HuH-7.5 (cell line): ENCODE measurements around the gene LRRC7.

Experiments
- DNase-seq: peaks from one replicate; pipeline ENCODE4 v3.0.0; 2011; ENCODE audit warnings: low spot score

The LRRC7 gene

DNA sequence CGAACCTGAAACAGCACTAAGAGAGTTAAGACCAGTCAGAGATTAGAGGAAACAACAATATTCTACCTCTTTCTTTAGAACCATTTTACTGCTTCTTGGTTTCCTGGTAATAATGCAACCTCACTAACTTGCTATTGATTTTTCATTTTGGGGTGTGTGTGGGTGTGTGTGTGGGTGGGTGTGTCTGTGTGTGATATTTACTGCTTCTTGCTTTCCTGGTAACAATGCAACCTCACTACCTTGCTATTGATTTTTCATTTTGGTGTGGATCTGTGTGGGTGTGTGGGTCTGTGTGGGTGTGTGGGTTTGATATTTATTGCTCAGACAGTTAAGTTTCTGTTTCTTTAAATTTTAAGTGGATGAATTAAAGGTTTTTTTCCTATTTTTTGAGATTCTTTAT, 208.8 kb downstream of the LRRC7 start:
- no peak for DNase-seq

DNA sequence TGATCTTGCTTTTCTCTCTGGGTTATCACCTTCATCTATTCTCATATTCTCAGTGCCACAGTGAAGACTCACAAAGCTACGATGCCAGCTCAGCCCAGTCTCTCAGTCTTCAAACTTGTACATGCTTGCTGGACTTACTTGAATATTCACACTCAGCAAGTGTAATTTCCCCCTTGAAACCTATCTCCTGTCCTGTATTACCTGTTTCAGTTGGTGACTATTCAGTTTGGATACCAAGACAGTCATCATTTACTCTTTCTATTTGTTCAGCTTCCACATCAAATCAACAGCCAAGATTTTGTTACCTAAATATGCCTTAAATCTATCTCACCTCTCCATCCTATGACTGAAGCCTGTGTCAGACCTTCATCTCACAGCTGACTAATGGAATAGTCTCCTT, 209.7 kb downstream of the LRRC7 start:
- DNase-seq = no peak

GRCh38 chr1:69777971-69778370, 210.2 kb downstream of the LRRC7 start:
- no peak for DNase-seq

DNA sequence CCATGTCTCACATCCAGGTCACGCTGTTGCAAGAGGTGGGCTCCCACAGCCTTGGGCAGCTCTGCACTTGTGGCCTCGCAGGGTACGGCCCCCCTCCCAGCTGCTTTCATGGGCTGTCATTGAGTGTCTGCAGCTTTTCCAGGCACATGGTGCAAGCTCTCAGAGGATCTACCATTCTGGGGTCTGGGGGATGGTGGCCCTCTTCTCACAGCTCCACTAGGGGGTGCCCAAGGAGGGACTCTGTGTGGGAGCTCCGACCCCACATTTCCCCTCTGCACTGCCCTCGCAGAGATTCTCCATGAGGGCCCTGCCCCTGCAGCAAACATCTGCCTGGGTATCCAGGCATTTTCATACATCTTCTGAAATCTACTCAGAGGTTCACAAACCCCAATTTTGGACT, 219.4 kb downstream of the LRRC7 start:
- DNase-seq = no peak

DNA sequence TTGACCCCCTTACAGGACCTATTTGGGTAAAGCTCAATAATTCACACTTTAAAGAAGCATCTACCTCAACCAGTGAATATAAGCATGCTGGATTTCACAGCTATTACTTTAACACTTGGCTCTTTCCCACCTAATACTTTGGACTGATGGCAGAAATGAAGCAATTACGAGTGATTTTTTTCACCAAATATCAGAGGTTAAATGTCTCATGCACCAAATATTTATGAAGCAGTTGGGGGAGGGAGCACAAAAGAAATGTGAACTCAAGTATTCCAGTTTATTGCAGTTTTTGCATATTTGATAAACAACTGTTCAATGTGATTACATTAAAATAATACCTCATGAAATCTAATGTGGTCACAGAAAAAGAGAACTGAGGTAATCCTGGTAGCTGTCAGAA, 223.6 kb downstream of the LRRC7 start:
- no peak for DNase-seq

- DNase-seq = no peak
These were observed 227.1 kb downstream of the LRRC7 start for GRCh38 chr1:69794831-69795230.

DNA sequence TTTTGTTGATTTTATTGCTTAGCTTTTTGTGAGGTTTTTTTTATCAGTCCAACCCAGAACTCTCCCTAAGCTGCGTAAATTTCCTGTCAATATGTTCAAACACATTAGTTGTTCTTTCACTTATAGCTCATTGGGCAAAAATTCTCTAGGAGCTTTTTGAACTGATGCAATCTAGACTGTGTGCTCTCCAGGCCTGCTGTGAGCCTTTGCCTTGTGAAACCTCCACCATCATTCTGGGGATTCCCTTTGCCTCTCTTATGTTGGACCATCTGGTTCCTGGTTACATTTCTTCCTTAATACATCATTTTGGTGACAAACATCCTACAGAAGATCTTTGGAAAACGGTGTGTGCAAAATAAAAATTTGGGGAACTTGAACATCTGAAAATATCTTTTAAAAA, 247.2 kb downstream of the LRRC7 start:
- DNase-seq = no peak

GRCh38 chr1:69824932-69825331, 257.2 kb downstream of the LRRC7 start:
- no peak for DNase-seq

GRCh38 chr1:69827732-69828131, 260.0 kb downstream of the LRRC7 start:
- no peak for DNase-seq

- no peak for DNase-seq
These were observed 265.8 kb downstream of the LRRC7 start for GRCh38 chr1:69833536-69833935.

- DNase-seq = no peak
These were observed 266.6 kb downstream of the LRRC7 start for GRCh38 chr1:69834336-69834735.

- no peak for DNase-seq
These were observed 268.2 kb downstream of the LRRC7 start for GRCh38 chr1:69835955-69836354.

- DNase-seq = no peak
These were observed 269.4 kb downstream of the LRRC7 start for GRCh38 chr1:69836971-69837636.

DNA sequence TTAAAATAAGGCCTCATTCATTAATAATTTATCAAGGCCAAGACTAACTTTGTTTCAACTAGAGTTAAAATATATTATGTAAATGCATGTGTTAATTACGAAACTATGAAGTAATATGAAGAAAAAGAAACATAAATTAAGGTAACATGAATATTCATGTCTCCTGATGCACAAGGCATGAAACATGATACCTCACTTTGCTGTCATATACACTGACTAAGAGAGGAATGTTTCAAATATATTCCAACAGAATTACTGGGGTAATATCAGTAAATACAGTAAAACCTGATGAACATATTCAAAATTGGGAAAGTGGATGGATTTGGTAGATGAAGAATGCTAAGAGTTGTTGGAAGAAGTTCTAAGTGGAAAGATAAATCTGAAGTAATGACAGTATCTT, 274.6 kb downstream of the LRRC7 start:
- no peak for DNase-seq

DNA sequence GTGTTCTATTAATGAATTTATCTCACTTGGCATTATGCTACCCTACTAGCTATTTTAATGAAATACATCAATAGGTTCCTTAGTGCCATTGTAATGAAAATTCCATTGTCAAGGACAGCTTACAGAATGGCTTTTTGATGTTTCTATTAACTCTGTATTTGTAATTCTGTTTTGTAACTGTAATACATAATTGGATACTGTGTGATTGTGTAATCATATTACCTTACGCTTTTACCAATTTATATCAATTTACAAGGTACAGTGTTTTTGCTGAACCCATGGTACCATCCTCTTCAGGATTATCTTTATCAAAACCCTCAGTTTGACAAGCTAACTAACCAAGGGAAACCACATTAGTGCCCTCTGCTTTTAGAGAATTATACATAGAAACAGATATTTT, 277.9 kb downstream of the LRRC7 start:
- DNase-seq = no peak

DNA sequence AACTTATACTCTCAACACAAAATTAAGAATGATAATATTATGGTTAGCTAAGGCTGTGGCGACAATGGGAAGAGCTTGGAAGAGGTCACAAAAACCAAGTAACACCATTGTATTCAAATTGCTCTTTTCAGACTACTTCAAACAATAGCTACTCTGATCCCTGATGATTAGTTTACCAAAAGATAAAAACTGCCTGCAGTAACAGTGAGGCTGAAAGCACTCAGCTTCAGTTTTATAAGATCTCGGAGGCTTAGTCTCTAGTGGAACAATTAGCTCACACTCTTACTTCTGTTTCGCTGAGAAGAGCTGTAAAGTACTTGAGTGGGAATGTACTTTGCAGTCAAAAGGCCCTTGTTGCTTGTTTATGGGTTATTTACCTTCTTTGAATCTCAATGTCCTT, 278.5 kb downstream of the LRRC7 start:
- DNase-seq = no peak

DNA sequence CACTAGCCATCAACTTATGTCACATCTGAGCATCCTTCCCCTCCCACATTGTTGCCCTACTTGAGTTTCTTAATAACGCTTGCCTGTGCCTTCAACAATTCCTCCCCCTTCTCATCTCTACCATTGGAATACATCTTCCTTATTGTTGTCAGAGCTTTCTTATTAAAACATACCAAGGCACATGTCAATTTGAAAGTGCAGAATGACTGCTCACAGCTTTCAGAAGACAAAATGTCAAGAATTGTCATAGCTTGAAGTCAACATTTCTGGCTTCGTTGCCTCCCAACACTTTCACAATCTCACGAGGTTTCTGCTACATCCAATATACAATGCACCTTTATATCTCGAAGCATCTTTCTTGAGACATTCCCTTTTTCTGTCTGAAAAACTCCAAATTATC, 279.9 kb downstream of the LRRC7 start:
- DNase-seq = no peak

- DNase-seq = no peak
These were observed 284.4 kb downstream of the LRRC7 start for GRCh38 chr1:69852151-69852550.

- no peak for DNase-seq
These were observed 285.0 kb downstream of the LRRC7 start for GRCh38 chr1:69852706-69853105.

GRCh38 chr1:69858534-69858933, 290.8 kb downstream of the LRRC7 start:
- no peak for DNase-seq

- DNase-seq = no peak
These were observed 293.9 kb downstream of the LRRC7 start for GRCh38 chr1:69861641-69862040.

DNA sequence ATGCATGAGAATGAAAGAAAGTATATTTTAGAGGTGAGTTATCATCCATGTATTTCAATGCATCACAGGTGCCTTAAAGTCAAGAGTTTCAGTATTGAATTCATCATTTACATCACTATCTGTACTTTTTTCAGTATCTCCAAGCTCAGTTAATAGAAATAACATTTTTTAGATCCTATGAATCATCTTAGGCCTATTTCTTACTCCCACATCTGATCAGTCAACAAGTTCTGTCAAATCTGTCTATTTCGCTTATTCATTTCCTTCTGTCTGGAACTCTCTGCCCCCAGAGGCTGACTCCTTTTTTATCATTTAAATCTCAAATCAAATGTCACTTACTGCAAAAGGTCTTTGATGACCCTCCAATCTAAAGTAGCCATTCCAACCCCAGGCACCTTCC, 295.2 kb downstream of the LRRC7 start:
- DNase-seq = no peak

DNA sequence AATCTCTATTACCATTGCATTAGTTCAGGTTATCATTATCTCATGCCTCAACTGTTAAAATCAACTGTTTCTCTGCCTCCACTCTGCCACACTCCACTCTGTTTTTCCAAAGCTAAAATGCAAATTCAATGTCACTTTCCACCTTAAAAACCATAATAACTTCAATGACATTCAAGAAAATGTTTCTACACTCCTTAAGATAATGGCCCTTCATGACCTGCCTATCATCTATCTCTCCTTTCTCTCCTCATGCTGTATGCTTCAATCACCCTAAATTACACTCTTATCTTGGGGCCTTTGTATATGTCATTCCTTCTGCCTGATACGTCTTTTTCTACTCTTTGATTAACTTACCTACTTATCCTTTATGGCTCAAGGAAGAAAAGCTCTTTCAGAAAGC, 296.0 kb downstream of the LRRC7 start:
- no peak for DNase-seq

DNA sequence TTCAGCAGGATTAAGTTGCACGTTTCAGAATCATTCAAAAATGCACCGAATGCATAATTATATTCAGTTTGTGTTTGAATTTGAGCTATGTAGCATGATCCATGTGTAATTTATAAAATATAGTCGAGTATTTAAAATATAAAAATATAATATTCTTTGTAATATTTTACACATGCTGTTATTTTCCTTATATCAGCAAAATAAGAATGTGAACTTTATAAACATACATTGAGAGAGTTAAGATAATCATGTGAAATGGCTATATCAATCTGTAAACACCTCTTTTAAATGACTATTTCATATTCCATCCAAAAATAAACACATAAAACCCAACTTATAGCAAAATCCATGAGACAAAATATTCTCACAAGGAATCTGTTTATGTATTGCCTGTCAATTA, 303.7 kb downstream of the LRRC7 start:
- no peak for DNase-seq

- DNase-seq = no peak
These were observed 310.6 kb downstream of the LRRC7 start for GRCh38 chr1:69878338-69878737.
